ENCODE measurements around the gene NTSR1. TPM values are rescaled to one million over a fixed set of nuclear protein-coding genes. Genes with fewer than 3 reads are reported as not detected.
A peak's percentile ranks its signal among the peaks of the same experiment; 100 is the strongest.

NTSR1 gene
- total and polyA plus RNA-seq, 2 of the 13 experiments (the other 11 are each of a cell fraction or from before 2014, with no cell fraction given) = 0.09 to 0.12 TPM

DNA sequence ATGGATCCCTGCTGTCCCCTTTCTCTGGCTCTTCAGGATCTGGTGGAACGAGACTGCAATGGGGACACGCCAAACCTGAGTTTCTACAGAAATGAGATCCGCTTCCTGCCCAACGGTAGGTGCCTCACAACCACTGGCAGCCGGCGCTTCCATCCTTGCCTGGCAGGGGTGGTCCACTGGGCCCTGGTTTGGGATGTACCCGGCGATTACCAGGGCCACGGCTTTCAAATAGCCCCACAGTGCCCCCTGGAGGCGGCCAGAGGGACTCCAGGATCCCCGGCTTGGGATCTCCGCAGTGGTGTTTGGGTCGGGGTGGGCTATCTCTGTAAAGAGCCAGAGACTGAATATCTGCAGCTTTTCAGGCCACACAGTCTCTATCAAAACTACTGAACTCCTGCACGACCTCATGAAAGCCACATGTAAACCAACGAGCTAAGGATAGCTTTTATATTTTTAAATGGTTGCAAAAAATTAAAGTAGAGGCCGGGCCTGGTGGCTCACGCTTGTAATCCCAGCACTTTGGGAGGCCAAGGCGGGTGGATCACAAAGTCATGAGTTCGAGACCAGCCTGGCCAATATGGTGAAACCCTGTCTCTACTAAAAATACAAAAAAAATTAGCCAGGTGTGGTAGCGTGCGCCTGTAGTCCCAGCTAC lies 99.7 kb downstream of the NTSR1 start (continued):
- no peak for TF ChIP-seq PCBP1 (IDR thresholded peaks at IDR 0.05; ENCODE audit: borderline replicate concordance, low read depth, low read length)
- TF ChIP-seq MYC (CRISPR knock-in tag; IDR thresholded peaks at IDR 0.05; ENCODE audit: borderline replicate concordance) = no peak
- TF ChIP-seq SIX4 (CRISPR knock-in tag; IDR thresholded peaks at IDR 0.05) = no peak
- no peak for TF ChIP-seq GABPB1 (CRISPR knock-in tag; IDR thresholded peaks at IDR 0.05)
- TF ChIP-seq ELF3 (CRISPR knock-in tag; IDR thresholded peaks at IDR 0.05) = no peak; the same call in 1 of the 2 replicates
- peak; percentile 10; the same call in 1 of the 2 replicates for TF ChIP-seq PITX1 (CRISPR knock-in tag; IDR thresholded peaks at IDR 0.05)
- no peak for TF ChIP-seq CBFB (CRISPR knock-in tag; IDR thresholded peaks at IDR 0.05)
- TF ChIP-seq, protein P1, sequence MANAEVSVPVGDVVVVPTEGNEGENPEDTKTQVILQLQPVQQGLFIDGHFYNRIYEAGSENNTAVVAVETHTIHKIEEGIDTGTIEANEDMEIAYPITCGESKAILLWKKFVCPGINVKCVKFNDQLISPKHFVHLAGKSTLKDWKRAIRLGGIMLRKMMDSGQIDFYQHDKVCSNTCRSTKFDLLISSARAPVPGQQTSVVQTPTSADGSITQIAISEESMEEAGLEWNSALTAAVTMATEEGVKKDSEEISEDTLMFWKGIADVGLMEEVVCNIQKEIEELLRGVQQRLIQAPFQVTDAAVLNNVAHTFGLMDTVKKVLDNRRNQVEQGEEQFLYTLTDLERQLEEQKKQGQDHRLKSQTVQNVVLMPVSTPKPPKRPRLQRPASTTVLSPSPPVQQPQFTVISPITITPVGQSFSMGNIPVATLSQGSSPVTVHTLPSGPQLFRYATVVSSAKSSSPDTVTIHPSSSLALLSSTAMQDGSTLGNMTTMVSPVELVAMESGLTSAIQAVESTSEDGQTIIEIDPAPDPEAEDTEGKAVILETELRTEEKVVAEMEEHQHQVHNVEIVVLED (CRISPR knock-in tag; IDR thresholded peaks at IDR 0.05; ENCODE audit: borderline replicate concordance) = no peak
- TF ChIP-seq BCL6 (CRISPR knock-in tag; IDR thresholded peaks at IDR 0.05) = no peak
- TF ChIP-seq, protein P2, sequence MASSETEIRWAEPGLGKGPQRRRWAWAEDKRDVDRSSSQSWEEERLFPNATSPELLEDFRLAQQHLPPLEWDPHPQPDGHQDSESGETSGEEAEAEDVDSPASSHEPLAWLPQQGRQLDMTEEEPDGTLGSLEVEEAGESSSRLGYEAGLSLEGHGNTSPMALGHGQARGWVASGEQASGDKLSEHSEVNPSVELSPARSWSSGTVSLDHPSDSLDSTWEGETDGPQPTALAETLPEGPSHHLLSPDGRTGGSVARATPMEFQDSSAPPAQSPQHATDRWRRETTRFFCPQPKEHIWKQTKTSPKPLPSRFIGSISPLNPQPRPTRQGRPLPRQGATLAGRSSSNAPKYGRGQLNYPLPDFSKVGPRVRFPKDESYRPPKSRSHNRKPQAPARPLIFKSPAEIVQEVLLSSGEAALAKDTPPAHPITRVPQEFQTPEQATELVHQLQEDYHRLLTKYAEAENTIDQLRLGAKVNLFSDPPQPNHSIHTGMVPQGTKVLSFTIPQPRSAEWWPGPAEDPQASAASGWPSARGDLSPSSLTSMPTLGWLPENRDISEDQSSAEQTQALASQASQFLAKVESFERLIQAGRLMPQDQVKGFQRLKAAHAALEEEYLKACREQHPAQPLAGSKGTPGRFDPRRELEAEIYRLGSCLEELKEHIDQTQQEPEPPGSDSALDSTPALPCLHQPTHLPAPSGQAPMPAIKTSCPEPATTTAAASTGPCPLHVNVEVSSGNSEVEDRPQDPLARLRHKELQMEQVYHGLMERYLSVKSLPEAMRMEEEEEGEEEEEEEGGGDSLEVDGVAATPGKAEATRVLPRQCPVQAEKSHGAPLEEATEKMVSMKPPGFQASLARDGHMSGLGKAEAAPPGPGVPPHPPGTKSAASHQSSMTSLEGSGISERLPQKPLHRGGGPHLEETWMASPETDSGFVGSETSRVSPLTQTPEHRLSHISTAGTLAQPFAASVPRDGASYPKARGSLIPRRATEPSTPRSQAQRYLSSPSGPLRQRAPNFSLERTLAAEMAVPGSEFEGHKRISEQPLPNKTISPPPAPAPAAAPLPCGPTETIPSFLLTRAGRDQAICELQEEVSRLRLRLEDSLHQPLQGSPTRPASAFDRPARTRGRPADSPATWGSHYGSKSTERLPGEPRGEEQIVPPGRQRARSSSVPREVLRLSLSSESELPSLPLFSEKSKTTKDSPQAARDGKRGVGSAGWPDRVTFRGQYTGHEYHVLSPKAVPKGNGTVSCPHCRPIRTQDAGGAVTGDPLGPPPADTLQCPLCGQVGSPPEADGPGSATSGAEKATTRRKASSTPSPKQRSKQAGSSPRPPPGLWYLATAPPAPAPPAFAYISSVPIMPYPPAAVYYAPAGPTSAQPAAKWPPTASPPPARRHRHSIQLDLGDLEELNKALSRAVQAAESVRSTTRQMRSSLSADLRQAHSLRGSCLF (CRISPR knock-in tag; IDR thresholded peaks at IDR 0.05; ENCODE audit: borderline replicate concordance) = no peak
- TF ChIP-seq, protein P3, sequence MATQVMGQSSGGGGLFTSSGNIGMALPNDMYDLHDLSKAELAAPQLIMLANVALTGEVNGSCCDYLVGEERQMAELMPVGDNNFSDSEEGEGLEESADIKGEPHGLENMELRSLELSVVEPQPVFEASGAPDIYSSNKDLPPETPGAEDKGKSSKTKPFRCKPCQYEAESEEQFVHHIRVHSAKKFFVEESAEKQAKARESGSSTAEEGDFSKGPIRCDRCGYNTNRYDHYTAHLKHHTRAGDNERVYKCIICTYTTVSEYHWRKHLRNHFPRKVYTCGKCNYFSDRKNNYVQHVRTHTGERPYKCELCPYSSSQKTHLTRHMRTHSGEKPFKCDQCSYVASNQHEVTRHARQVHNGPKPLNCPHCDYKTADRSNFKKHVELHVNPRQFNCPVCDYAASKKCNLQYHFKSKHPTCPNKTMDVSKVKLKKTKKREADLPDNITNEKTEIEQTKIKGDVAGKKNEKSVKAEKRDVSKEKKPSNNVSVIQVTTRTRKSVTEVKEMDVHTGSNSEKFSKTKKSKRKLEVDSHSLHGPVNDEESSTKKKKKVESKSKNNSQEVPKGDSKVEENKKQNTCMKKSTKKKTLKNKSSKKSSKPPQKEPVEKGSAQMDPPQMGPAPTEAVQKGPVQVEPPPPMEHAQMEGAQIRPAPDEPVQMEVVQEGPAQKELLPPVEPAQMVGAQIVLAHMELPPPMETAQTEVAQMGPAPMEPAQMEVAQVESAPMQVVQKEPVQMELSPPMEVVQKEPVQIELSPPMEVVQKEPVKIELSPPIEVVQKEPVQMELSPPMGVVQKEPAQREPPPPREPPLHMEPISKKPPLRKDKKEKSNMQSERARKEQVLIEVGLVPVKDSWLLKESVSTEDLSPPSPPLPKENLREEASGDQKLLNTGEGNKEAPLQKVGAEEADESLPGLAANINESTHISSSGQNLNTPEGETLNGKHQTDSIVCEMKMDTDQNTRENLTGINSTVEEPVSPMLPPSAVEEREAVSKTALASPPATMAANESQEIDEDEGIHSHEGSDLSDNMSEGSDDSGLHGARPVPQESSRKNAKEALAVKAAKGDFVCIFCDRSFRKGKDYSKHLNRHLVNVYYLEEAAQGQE (IDR thresholded peaks at IDR 0.05; ENCODE audit: borderline replicate concordance in 1 of 2, low read depth in 1 of 2, low read length in 2 of 2) = no peak
- TF ChIP-seq RBAK (CRISPR knock-in tag; IDR thresholded peaks at IDR 0.05) = no peak
- no peak for TF ChIP-seq ZSCAN25 (CRISPR knock-in tag; IDR thresholded peaks at IDR 0.05)
- TF ChIP-seq, protein P4, sequence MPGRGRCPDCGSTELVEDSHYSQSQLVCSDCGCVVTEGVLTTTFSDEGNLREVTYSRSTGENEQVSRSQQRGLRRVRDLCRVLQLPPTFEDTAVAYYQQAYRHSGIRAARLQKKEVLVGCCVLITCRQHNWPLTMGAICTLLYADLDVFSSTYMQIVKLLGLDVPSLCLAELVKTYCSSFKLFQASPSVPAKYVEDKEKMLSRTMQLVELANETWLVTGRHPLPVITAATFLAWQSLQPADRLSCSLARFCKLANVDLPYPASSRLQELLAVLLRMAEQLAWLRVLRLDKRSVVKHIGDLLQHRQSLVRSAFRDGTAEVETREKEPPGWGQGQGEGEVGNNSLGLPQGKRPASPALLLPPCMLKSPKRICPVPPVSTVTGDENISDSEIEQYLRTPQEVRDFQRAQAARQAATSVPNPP (CRISPR knock-in tag; IDR thresholded peaks at IDR 0.05) = no peak
- TF ChIP-seq TCF7L2 (IDR thresholded peaks at IDR 0.05; ENCODE audit: low read depth, low read length) = no peak
- TF ChIP-seq, protein P5, sequence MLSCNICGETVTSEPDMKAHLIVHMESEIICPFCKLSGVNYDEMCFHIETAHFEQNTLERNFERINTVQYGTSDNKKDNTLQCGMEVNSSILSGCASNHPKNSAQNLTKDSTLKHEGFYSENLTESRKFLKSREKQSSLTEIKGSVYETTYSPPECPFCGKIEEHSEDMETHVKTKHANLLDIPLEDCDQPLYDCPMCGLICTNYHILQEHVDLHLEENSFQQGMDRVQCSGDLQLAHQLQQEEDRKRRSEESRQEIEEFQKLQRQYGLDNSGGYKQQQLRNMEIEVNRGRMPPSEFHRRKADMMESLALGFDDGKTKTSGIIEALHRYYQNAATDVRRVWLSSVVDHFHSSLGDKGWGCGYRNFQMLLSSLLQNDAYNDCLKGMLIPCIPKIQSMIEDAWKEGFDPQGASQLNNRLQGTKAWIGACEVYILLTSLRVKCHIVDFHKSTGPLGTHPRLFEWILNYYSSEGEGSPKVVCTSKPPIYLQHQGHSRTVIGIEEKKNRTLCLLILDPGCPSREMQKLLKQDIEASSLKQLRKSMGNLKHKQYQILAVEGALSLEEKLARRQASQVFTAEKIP (CRISPR knock-in tag; IDR thresholded peaks at IDR 0.05; ENCODE audit: borderline replicate concordance) = no peak
